ENCODE data around the gene AZIN2.
A peak's percentile ranks its signal among the peaks of the same experiment; 100 is the strongest.
"Not testable (repeated sequence)": the region's sequence is repeated elsewhere in the genome, so short reads cannot be mapped to it uniquely, and the experiment has no call there.

AZIN2 gene

DNA sequence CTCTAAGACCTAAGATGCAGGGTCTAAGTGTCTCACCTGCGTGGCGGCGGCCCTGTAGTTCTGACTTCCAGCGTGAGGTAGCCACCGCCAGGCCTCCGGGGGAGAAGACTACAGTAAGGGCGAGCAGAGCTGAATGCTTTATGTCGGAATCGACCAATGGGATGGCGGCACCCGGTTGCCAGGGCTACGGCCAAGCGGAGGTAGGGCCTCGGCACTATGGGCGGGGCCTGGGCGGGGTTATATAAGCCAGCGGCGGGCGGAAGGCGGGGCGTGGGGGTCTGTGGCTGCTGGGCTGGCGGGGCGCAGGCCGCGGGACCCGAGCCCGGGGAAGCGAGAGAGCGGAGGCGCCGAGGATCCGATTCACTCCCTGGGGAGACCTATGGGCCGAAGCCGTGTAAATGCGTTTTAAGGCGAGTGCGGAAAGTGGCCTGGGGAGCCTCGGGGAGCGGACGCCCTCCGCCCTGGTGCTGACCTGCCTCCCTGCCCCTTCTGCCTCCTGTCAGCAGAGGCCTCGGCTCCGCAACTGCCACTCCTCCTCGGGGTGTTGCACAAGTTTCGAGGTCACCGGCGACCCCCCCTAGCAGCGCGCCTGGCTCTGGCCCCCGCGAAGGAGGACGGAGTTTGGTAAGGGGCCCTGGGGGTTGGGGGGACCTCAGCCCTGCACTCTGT is at the start of gene AZIN2:
Gene AZIN2, plus strand, starts transcription at position 269 of the 669 bp plus-strand sequence. CDS start 1,097 bp downstream, outside the sequence.
- peak; percentile 96 for DNase-seq (ENCODE audit: low spot score)

DNA sequence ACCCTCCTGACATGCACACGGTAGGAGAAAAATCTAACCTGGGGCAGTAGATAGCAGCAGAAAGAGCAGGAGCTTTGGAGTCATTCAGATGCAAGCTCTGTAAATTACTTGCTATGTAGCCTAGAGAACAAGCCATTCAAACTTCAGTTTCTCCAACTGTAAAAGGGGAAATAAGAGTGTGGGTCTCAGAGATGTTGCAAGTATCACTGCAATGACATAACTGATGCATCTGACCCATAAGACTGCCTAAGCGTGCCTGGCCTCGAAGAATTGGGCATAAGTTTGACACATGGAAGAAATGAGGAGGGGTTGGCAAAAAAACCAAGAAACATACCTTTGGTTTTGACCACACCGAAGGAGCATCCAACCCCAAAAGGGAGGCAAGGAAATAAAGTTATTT is 49.4 kb upstream of the AZIN2 start:
- no peak for DNase-seq (ENCODE audit: low spot score)

GRCh38 chr1:33032126-33032869 is 48.7 kb upstream of the AZIN2 start:
- DNase-seq (ENCODE audit: low spot score), result no peak

DNA sequence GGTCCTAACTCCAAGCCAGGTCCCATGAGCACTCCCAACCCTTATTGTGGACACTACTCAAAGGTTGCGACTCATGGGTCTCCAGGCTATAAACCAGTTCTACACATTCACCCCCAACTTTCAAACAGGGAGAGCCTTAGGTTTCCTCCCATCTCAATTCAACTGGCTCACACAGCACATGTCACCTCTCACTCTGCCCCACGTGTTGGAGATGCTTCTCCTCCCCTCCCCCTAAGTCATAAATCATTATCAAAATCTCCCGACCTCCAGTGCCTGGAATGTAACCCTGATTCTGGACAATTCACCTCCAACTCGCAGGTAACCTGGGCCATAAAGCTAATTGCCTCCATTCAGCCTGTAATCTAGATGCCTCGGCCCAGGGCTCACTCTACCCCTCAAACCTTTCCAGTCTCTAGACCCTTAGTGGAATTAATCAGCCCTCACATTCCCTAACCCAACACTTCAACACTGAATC is 44.9 kb upstream of the AZIN2 start:
- peak; percentile 34 for DNase-seq (ENCODE audit: low spot score)

DNA sequence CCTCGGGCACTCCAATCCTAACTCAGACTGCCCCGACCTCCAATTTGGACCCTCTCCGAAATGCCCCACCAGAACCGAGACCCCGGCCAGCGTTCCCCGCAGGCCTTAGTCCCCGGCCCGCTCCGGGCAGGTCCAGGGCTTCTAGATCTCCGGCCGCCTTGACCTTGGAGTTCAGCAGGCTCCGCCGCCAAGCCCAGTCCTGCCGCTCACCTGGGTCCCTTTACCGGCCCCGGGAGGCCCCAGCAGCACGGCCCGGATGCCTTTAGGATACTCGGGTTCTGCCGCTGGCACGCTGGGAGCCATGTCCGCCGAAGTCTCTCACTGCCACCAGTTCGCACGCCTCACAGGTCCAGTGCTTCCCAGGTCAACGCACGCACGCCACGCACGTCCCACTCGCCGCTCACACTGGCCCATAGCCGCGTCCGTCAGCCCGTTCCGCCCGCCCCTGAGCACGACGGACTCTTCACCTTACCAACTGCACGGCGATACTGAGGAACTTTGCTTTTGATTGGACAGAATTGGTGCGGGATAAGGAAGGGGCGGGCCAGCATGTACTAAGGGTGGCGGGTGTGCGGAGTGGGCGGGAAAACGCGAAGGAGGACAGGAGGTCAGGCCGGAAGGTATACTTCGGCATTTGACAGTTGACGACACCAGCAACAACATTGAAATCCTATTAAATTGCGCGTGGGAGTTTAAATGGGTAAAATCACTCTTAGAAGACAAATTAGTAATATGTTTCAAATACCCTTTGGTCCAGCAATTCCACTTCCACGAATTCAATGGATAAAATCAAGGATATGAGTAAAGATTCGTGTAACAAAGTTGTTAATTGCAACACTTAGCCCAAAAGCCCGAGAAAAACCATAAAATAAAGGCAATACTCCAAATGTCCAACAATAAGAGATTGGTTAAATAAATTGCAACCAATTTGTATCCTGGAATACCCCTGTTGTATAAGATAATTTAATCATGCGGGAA is 44.1 kb upstream of the AZIN2 start, which contains the start of gene AK2:
Gene AK2, minus strand, starts transcription at position 358 of the 978 bp plus-strand sequence. Its CDS starts 55 bp downstream, at position 303.
- peak; percentile 98 for DNase-seq (ENCODE audit: low spot score)

DNA sequence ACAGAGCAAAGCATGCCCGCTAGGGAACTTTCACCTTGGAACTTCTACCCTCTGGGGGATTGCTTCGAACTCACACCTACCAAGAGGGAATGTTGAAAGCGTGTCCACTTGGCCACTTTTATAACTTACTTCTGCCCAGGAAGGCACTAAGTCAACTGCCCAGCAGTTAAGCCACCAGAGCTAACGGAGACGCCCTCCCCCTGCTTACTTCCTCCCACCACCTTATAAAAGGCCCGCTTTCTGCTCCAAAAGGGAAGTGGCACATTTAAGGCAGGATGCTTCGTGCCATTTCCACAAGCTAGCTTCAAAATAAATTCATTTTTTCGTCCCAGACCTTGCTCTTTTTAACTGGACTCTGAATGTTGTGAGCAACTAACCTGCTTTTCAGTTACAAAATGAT is 41.1 kb upstream of the AZIN2 start:
- no peak for DNase-seq (ENCODE audit: low spot score)

DNA sequence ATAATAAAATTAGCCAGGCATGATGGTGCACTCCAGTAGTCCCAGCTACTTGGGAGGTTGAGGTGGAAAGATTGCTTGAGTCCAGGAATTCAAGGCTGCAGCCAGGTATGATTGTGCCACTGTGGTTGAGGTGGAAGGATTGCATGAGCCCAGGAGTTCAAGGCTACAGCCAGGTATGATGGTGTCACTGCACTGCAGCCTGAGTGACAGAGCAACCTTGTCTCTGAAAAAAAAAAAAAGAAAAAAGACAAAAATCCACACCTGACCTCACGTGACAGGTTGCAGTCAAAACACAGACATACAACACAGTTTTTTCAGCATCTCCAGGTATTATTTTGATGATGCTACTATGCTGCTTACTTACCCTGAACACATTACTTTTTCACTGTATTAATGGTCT is 39.9 kb upstream of the AZIN2 start:
- no peak for DNase-seq (ENCODE audit: low spot score)

GRCh38 chr1:33042831-33043230 is 38.1 kb upstream of the AZIN2 start:
- DNase-seq (ENCODE audit: low spot score), result no peak

GRCh38 chr1:33043267-33044092 is 37.5 kb upstream of the AZIN2 start:
- no peak for DNase-seq (ENCODE audit: low spot score)

DNA sequence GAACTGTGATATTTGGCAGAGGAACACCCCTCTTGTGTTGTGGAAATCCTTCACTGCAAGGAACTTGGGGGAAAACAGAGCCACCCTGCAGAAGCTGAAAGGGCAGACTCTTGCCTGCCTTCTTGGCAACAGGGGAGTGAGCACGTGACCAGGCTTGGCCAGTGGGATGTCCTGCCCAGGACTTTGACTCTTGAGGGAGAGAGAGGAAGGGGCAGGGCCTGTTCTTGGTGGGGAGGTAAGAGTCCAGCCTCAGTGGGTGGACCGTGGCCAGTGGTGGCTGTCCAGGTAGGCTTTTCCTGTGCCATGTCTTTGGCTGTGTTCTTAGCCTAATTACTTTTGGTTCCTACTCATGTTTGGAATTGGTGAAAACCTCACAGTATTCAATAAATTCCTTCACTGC is 35.7 kb upstream of the AZIN2 start:
- no peak for DNase-seq (ENCODE audit: low spot score)

GRCh38 chr1:33045814-33046213 is 35.1 kb upstream of the AZIN2 start:
- peak; percentile 49 for DNase-seq (ENCODE audit: low spot score)

GRCh38 chr1:33046234-33046633 is 34.7 kb upstream of the AZIN2 start:
- DNase-seq (ENCODE audit: low spot score), result not testable (repeated sequence)

DNA sequence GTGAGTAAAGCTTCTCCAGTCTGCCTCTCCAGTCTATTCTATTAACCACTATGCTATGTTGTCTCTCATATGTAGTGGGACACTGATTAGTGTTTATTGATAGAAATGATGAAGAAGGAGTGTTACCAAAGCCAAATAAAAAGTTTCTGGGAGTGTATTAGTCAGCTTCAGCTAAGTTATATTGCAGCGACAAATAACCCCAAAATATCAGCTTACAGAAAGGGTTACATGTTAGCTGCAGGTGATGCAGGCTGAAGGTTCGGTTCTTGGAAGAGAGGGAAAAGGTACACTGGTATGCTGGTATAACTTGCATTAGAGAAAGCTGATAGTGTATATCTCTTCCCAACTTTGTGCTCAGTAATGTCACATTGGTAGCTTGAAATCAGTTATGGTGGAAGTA is 33.7 kb upstream of the AZIN2 start:
- DNase-seq (ENCODE audit: low spot score), result no peak

DNA sequence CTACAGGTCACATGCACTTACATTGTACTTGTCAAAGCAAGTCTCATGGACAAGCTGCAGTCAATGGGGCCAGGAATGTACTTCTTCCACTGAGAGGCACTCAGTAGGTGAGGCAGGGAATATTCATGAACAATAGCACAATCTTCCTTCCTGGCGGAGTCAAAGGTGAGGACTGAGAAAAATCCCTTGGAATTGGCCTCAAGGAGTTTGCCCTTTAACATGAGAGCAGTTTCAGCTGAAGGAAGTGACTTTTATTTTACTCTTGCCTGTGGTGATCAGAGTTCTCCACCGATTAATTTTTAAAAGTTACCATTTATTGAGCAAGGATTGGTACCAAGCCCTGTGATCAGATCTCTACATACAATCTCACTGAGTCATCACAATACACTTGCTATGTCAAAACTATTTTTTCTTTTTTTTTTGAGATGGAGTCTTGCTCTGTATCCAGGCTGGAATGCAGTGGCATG is 33.1 kb upstream of the AZIN2 start:
- no peak for DNase-seq (ENCODE audit: low spot score)

DNA sequence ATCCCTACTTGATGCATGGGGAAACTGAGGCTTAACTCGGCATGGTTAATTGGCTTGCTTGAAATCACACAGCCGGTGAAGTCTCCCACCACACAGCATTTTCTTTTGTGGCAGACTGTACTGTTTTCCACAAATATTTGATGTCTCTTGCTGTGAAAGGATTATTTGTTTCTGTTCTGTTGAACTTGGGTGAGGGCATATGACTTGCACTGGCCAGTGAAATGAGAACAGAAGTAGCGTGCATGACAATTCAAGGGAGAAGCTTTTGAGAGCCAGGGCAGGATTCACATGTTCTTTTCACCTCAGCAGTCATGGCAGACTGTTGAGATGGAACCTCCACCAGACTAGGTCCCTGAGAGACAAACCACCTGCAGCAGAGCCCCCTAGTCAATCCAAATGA is 32.5 kb upstream of the AZIN2 start:
- DNase-seq (ENCODE audit: low spot score), result no peak

- DNase-seq (ENCODE audit: low spot score), result no peak
These were observed 31.6 kb upstream of the AZIN2 start for GRCh38 chr1:33049371-33049770.

- no peak for DNase-seq (ENCODE audit: low spot score)
These were observed 30.5 kb upstream of the AZIN2 start for GRCh38 chr1:33050221-33051076.

DNA sequence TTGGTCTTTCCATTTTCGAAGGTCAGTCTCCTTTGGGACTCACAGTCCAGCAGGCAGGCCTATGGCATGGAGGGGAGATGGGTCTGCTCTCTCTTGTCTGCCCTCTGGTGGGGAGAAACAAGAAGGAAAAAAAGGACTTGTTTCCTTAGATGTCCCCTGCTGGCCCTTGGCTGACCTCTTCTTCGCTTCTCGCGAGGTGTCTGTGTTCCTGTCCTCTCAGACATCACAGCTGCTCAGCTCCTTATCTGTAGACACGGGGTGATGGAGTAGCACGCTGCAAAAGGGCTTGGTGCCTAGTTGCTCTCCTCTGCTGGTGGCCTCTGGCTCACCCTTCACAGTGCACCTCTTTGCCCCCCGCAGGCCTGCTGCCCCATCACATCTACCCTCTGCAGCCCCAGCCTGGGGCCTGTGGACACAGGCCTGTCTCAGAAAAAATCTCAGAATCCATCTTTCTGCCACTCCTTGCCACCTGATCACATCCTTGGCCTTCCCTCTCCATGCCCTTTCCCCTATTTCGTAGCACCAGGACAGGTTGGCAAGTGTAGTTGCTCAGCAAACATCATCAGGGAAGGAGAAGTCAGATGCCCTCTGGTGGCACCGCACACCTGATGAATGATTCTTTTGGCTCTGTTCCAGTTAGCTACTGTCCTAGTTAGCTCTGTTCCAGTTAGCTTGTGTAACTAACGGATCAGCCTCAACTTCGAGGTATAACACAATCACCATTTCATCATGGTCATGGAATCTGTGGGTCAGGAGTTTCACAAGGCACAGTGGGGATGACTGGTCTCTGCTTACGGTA is 25.5 kb upstream of the AZIN2 start:
- peak; percentile 48 for DNase-seq (ENCODE audit: low spot score)

- DNase-seq (ENCODE audit: low spot score), result no peak
These were observed 24.5 kb upstream of the AZIN2 start for GRCh38 chr1:33056426-33056825.
